ENCODE measurements around the gene CC2D2A.

DNA sequence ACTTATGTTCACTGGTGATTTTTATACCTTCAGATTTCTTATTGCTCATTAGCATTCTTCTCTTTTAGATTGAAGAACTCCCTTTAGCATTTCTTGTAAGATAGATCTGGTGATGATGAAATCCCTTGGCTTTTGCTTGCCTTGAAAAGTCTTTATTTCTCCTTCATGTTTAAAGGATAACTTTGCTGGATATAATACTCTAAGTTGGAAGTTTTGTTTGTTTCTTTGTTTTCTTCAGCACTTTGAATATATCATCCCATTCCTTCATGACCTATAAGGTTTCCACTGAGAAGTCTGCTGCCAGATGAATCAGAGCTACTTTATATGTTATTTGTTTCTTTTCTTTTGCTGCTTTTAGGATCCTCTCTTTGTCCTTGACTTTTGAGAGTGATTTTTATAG lies 18.5 kb downstream of the CC2D2A start:
- TF ChIP-seq, protein P1, sequence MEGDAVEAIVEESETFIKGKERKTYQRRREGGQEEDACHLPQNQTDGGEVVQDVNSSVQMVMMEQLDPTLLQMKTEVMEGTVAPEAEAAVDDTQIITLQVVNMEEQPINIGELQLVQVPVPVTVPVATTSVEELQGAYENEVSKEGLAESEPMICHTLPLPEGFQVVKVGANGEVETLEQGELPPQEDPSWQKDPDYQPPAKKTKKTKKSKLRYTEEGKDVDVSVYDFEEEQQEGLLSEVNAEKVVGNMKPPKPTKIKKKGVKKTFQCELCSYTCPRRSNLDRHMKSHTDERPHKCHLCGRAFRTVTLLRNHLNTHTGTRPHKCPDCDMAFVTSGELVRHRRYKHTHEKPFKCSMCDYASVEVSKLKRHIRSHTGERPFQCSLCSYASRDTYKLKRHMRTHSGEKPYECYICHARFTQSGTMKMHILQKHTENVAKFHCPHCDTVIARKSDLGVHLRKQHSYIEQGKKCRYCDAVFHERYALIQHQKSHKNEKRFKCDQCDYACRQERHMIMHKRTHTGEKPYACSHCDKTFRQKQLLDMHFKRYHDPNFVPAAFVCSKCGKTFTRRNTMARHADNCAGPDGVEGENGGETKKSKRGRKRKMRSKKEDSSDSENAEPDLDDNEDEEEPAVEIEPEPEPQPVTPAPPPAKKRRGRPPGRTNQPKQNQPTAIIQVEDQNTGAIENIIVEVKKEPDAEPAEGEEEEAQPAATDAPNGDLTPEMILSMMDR (IDR thresholded peaks at IDR 0.05): no peak
- TF ChIP-seq, protein P2, sequence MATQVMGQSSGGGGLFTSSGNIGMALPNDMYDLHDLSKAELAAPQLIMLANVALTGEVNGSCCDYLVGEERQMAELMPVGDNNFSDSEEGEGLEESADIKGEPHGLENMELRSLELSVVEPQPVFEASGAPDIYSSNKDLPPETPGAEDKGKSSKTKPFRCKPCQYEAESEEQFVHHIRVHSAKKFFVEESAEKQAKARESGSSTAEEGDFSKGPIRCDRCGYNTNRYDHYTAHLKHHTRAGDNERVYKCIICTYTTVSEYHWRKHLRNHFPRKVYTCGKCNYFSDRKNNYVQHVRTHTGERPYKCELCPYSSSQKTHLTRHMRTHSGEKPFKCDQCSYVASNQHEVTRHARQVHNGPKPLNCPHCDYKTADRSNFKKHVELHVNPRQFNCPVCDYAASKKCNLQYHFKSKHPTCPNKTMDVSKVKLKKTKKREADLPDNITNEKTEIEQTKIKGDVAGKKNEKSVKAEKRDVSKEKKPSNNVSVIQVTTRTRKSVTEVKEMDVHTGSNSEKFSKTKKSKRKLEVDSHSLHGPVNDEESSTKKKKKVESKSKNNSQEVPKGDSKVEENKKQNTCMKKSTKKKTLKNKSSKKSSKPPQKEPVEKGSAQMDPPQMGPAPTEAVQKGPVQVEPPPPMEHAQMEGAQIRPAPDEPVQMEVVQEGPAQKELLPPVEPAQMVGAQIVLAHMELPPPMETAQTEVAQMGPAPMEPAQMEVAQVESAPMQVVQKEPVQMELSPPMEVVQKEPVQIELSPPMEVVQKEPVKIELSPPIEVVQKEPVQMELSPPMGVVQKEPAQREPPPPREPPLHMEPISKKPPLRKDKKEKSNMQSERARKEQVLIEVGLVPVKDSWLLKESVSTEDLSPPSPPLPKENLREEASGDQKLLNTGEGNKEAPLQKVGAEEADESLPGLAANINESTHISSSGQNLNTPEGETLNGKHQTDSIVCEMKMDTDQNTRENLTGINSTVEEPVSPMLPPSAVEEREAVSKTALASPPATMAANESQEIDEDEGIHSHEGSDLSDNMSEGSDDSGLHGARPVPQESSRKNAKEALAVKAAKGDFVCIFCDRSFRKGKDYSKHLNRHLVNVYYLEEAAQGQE (IDR thresholded peaks at IDR 0.05; ENCODE audit: insufficient read depth in 1 of 2, low read depth in 2 of 2, low read length in 1 of 2): no peak

Measured in Panc1 (cell line).